WERI-Rb-1 (cell line): ENCODE measurements around the gene GZMM.
A peak's percentile ranks its signal among the peaks of the same experiment; 100 is the strongest.

Experiments used
- DNase-seq: peaks from one replicate; pipeline ENCODE4 v3.0.0-alpha.2; 2020
- H3K27ac ChIP-seq: fragments of 250-450 bp; sonication (Bioruptor Pico); 2 replicates; pipeline ENCODE4 v1.5.1; 2020; ENCODE audit warnings: mild to moderate bottlenecking, moderate library complexity
- H3K27me3 ChIP-seq: fragments of 250-450 bp; sonication (Bioruptor Pico); 2 replicates; pipeline ENCODE4 v1.5.1; 2021; ENCODE audit warnings: mild to moderate bottlenecking, low read depth, moderate library complexity; ENCODE audit not compliant: insufficient read depth, severe bottlenecking
- H3K36me3 ChIP-seq: fragments of 250-450 bp; sonication (Bioruptor Pico); 2 replicates; pipeline ENCODE4 v1.5.1; 2020; ENCODE audit warnings: mild to moderate bottlenecking, moderate library complexity
- H3K4me3 ChIP-seq: 2 replicates; pipeline ENCODE4 v1.5.1; 2011; ENCODE audit warnings: low read depth, mild to moderate bottlenecking, control low read depth, low read length
- H3K9me3 ChIP-seq: fragments of 250-450 bp; sonication (Bioruptor Pico); 2 replicates; pipeline ENCODE4 v1.5.1; 2021; ENCODE audit warnings: mild to moderate bottlenecking, moderate library complexity; ENCODE audit not compliant: severe bottlenecking
- TF ChIP-seq, protein P1 (sequence below): IDR thresholded peaks from 2 replicates; pipeline ENCODE4 v1.5.1; 2011; ENCODE audit warnings: low read depth, mild to moderate bottlenecking, control low read depth, inconsistent platforms, low read length

GZMM gene

DNA sequence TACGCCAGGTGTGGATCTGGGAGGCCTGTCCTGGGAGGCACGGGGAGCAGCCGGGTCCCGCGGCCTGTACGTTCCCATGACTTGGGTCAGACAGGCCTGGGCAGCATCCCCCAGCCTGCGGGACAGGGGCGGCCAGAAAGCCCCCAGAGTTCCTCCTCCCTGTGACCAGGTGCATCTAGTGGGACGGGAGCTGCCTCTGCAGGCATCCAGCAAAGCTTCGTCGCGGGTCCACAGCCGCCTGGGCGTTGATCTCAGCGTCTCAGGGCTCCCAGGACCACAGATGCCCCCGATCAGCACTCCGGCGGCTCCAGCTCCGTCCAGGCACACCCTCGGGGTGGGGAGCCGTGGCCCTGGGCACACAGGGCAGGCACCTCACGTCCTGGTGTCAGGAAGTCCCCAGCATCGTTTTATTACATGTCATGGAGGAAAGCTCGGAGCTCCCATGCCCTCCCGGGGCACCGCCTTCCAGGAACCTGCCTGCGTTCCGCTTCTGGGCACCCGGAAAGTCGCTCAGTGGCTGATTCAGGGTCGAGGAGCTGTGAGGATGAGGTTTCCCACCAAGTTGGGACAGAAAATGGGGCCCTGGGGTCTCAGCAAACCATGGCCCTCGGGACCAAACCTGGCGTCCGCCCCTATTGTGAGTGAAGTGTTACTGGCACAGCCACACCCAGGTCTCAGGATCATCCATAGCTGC lies 1.5 kb upstream of the GZMM start:
- DNase-seq = no peak
- TF ChIP-seq, protein P1, sequence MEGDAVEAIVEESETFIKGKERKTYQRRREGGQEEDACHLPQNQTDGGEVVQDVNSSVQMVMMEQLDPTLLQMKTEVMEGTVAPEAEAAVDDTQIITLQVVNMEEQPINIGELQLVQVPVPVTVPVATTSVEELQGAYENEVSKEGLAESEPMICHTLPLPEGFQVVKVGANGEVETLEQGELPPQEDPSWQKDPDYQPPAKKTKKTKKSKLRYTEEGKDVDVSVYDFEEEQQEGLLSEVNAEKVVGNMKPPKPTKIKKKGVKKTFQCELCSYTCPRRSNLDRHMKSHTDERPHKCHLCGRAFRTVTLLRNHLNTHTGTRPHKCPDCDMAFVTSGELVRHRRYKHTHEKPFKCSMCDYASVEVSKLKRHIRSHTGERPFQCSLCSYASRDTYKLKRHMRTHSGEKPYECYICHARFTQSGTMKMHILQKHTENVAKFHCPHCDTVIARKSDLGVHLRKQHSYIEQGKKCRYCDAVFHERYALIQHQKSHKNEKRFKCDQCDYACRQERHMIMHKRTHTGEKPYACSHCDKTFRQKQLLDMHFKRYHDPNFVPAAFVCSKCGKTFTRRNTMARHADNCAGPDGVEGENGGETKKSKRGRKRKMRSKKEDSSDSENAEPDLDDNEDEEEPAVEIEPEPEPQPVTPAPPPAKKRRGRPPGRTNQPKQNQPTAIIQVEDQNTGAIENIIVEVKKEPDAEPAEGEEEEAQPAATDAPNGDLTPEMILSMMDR = no peak
- Histone ChIP-seq H3K4me3 (no peak overlapping the region), H3K36me3 (peaks cover 42% of the 10 kb centered on the region), H3K27me3 (no peaks in the 10 kb centered on the region), H3K9me3 (no peaks in the 10 kb centered on the region), H3K27ac (no peak overlapping the region)

- no peaks in the 10 kb centered on the region for H3K27me3 ChIP-seq
- peaks cover 13% of the 10 kb centered on the region for H3K36me3 ChIP-seq
- no peak overlapping the region for H3K4me3 ChIP-seq
- H3K9me3 ChIP-seq = peaks cover 3% of the 10 kb centered on the region
- H3K27ac ChIP-seq = no peak overlapping the region
- TF ChIP-seq, protein P1 = no peak
- no peak for DNase-seq
These were observed 3.3 kb downstream of the GZMM start for GRCh38 chr19:547117-547516.

GRCh38 chr19:547836-548720 lies 4.2 kb downstream of the GZMM start:
- H3K9me3 ChIP-seq = peaks cover 3% of the 10 kb centered on the region
- H3K4me3 ChIP-seq = no peak overlapping the region
- DNase-seq = no peak
- H3K27ac ChIP-seq = no peak overlapping the region
- no peaks in the 10 kb centered on the region for H3K27me3 ChIP-seq
- peaks cover 4% of the 10 kb centered on the region for H3K36me3 ChIP-seq
- TF ChIP-seq, protein P1 = peak; percentile 30; the same call in 1 of the 2 replicates

DNA sequence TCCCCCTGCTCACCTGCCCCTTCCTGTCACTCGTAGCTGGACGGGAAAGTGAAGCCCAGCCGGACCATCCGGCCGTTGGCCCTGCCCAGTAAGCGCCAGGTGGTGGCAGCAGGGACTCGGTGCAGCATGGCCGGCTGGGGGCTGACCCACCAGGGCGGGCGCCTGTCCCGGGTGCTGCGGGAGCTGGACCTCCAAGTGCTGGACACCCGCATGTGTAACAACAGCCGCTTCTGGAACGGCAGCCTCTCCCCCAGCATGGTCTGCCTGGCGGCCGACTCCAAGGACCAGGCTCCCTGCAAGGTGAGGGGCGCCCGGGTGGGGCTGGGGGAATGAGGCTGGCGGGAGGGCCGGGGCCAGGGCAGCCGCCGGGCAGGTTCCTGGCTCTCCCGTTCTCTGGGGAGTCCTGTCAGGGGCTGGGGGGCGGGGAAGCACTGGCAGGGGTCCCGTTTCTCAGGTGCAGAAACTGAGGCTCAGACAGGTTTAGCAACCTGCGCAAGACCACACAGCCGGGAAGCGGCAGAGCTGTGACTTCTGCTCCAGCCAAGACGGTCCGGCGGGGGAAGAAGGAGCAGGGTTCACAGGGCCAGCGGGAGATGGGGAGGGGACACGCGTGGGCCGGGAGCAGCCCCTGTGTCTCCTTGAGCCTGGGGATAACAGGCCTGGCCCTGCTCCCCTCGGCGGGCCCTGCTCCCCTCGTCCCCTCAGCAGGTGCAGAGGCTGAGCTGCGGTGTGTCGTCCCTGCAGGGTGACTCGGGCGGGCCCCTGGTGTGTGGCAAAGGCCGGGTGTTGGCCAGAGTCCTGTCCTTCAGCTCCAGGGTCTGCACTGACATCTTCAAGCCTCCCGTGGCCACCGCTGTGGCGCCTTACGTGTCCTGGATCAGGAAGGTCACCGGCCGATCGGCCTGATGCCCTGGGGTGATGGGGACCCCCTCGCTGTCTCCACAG lies 5.3 kb downstream of the GZMM start:
- Histone ChIP-seq H3K4me3 (no peak overlapping the region), H3K27me3 (no peaks in the 10 kb centered on the region), H3K36me3 (no peaks in the 10 kb centered on the region), H3K27ac (no peak overlapping the region), H3K9me3 (peaks cover 3% of the 10 kb centered on the region)
- TF ChIP-seq, protein P1 = peak; percentile 30
- DNase-seq = no peak

DNA sequence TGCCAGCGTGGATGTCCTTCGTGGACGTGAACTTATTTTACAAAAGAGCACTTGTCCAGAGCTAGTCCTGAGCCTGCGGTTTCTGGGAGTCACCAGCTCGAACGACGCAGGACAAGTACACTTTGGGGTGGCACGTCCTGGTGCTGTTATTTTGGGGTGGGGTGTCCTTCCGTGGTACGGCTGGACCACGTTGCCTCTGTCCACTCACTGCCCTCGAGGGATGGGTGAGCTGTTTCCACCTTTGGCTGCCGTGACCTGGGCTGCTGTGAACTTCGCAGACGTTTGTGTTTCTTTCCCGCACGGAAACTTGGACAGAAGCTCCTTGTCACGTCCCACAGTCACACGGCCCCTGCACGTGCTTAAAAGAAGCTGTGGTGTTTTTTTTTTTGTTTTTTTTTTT lies 11.0 kb downstream of the GZMM start:
- Histone ChIP-seq H3K9me3 (no peaks in the 10 kb centered on the region), H3K4me3 (no peak overlapping the region), H3K27ac (no peak overlapping the region), H3K36me3 (no peaks in the 10 kb centered on the region), H3K27me3 (no peaks in the 10 kb centered on the region)
- DNase-seq = no peak
- TF ChIP-seq, protein P1 = no peak
